Ishikawa (cell line): Measurements from ENCODE around the gene COL28A1.

Source experiments
- CEBPB ChIP-seq: IDR thresholded peaks from 2 replicates; pipeline ENCODE4 v1.6.1; 2012
- CREB1 ChIP-seq: IDR thresholded peaks from 2 replicates; pipeline ENCODE4 v1.6.1; 2012; ENCODE audit warnings: low read depth
- EP300 ChIP-seq: IDR thresholded peaks from 2 replicates; pipeline ENCODE4 v1.6.1; 2012; ENCODE audit warnings: borderline replicate concordance
- FOXM1 ChIP-seq: IDR thresholded peaks from 2 replicates; pipeline ENCODE4 v1.6.1; 2012; ENCODE audit warnings: low read depth, borderline replicate concordance
- TCF12 ChIP-seq: IDR thresholded peaks from 2 replicates; pipeline ENCODE4 v1.6.1; 2012; ENCODE audit warnings: low read depth
- TF ChIP-seq, protein P1 (sequence below): IDR thresholded peaks from 2 replicates; pipeline ENCODE4 v1.6.1; 2012
- TF ChIP-seq, protein P2 (sequence below): IDR thresholded peaks from 2 replicates; pipeline ENCODE4 v1.6.1; 2012
- TF ChIP-seq, protein P3 (sequence below): IDR thresholded peaks from 2 replicates; pipeline ENCODE4 v1.6.1; 2012; ENCODE audit warnings: low read depth, mild to moderate bottlenecking

DNA sequence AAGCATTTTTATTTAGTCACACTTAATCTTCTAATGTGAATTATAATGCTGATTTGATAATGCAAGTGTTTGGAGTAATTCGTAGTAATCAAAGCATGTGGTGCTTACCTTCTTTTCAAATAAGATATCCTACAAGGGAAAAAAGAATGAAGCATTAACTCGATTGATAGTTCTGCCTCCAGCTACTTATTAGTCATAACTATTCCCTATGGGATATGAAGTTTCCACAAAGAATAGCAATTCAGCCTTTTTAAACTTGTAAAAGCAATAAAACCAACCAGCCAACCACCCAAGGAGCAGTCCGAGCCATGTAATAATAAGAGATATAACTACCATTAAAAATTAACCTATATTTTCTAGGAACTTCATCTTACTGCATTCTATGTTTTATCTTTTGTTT is 11.6 kb downstream of the COL28A1 start:
- no peak for TF ChIP-seq CREB1
- no peak for TF ChIP-seq EP300
- TF ChIP-seq FOXM1 = no peak
- TF ChIP-seq, protein P1, sequence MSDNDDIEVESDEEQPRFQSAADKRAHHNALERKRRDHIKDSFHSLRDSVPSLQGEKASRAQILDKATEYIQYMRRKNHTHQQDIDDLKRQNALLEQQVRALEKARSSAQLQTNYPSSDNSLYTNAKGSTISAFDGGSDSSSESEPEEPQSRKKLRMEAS = no peak
- no peak for TF ChIP-seq TCF12
- TF ChIP-seq, protein P2, sequence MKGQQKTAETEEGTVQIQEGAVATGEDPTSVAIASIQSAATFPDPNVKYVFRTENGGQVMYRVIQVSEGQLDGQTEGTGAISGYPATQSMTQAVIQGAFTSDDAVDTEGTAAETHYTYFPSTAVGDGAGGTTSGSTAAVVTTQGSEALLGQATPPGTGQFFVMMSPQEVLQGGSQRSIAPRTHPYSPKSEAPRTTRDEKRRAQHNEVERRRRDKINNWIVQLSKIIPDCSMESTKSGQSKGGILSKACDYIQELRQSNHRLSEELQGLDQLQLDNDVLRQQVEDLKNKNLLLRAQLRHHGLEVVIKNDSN = no peak
- no peak for TF ChIP-seq CEBPB
- TF ChIP-seq, protein P3, sequence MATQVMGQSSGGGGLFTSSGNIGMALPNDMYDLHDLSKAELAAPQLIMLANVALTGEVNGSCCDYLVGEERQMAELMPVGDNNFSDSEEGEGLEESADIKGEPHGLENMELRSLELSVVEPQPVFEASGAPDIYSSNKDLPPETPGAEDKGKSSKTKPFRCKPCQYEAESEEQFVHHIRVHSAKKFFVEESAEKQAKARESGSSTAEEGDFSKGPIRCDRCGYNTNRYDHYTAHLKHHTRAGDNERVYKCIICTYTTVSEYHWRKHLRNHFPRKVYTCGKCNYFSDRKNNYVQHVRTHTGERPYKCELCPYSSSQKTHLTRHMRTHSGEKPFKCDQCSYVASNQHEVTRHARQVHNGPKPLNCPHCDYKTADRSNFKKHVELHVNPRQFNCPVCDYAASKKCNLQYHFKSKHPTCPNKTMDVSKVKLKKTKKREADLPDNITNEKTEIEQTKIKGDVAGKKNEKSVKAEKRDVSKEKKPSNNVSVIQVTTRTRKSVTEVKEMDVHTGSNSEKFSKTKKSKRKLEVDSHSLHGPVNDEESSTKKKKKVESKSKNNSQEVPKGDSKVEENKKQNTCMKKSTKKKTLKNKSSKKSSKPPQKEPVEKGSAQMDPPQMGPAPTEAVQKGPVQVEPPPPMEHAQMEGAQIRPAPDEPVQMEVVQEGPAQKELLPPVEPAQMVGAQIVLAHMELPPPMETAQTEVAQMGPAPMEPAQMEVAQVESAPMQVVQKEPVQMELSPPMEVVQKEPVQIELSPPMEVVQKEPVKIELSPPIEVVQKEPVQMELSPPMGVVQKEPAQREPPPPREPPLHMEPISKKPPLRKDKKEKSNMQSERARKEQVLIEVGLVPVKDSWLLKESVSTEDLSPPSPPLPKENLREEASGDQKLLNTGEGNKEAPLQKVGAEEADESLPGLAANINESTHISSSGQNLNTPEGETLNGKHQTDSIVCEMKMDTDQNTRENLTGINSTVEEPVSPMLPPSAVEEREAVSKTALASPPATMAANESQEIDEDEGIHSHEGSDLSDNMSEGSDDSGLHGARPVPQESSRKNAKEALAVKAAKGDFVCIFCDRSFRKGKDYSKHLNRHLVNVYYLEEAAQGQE = no peak
